SK-N-SH (cell line): ENCODE results near the gene SMARCA4. TPM values are rescaled to one million over a fixed set of nuclear protein-coding genes. Genes with fewer than 3 reads are reported as not detected.

Experiments used
- CTCF ChIA-PET: fragments of 300-600, 350-600 bp; formaldehyde crosslinking; extraction: SDS; loops from one replicate; lab custom pipeline; 2021; lab: Yijun Ruan, JAX
- POLR2A ChIA-PET: fragments of 350-600 bp; sonication (Branson Sonifier 250); formaldehyde crosslinking; extraction: SDS; loops from one replicate; lab custom pipeline; 2020; ENCODE audit warnings: antibody characterized with exemption, inconsistent platforms; lab: Yijun Ruan, JAX
- DNase-seq: peaks from one replicate; pipeline ENCODE4 v3.0.0; 2012
- H2AFZ ChIP-seq: fragments of 200-600 bp; sonication (generic); 2 replicates; pipeline ENCODE4 v1.8.1; 2016; ENCODE audit warnings: antibody characterized with exemption, mild to moderate bottlenecking, low read depth
- H3F3A ChIP-seq: fragments of 200-600 bp; sonication (generic); replicated peaks from 2 replicates; pipeline ENCODE3; 2016; ENCODE audit warnings: antibody characterized with exemption, mild to moderate bottlenecking; ENCODE audit not compliant: insufficient read depth
- H3K27ac ChIP-seq, 2 experiments: fragments of 200-500 bp in 1 of 2; fragments of 200-600 bp in 1 of 2; sonication (Bioruptor generic) in 1 of 2; sonication (generic), shearing (Covaris generic) in 1 of 2; 2 replicates each; pipeline versions ENCODE4 v1.5.1 to v1.6.1; 2014 to 2016; ENCODE audit warnings: low read depth in 2 of 2, inconsistent platforms in 1 of 2, low read length in 1 of 2, mild to moderate bottlenecking in 1 of 2, mixed read lengths in 1 of 2
- H3K27me3 ChIP-seq: fragments of 200-600 bp; sonication (generic), shearing (Covaris generic); 2 replicates; pipeline ENCODE4 v1.6.1; 2016; ENCODE audit warnings: mixed run types; ENCODE audit not compliant: insufficient read depth
- H3K36me3 ChIP-seq, 2 experiments: fragments of 200-500 bp in 1 of 2; fragments of 200-600 bp in 1 of 2; sonication (Bioruptor generic) in 1 of 2; sonication (generic) in 1 of 2; replicated peaks in 1 of 2; 2 replicates each; pipeline versions ENCODE3 to v1.5.1; 2014 to 2016; ENCODE audit warnings: low read length in 1 of 2, mild to moderate bottlenecking in 1 of 2; ENCODE audit not compliant: insufficient read depth in 2 of 2, control insufficient read depth in 1 of 2
- H3K4me1 ChIP-seq, 2 experiments: fragments of 200-500 bp in 1 of 2; fragments of 200-600 bp in 1 of 2; sonication (Bioruptor generic) in 1 of 2; sonication (generic), shearing (Covaris generic) in 1 of 2; 2 replicates each; pipeline versions ENCODE4 v1.5.1 to v1.6.1; 2014 to 2016; ENCODE audit warnings: low read depth in 1 of 2, low read length in 1 of 2, mixed run types in 1 of 2; ENCODE audit not compliant: insufficient read depth in 2 of 2, control insufficient read depth in 1 of 2
- H3K4me2 ChIP-seq: fragments of 200-600 bp; sonication (generic), shearing (Covaris generic); 2 replicates; pipeline ENCODE4 v1.6.1; 2017; ENCODE audit warnings: mixed run types
- H3K4me3 ChIP-seq, 2 experiments: fragments of 200-500 bp in 1 of 2; fragments of 200-600 bp in 1 of 2; sonication (Bioruptor generic) in 1 of 2; sonication (generic), shearing (Covaris generic) in 1 of 2; 2 replicates each; pipeline versions ENCODE4 v1.5.1 to v1.8.1; 2014 to 2016; ENCODE audit warnings: low read depth in 2 of 2, inconsistent platforms in 1 of 2, low read length in 1 of 2, mild to moderate bottlenecking in 1 of 2, mixed read lengths in 1 of 2, moderate library complexity in 1 of 2
- H3K79me2 ChIP-seq: fragments of 200-600 bp; sonication (generic); 2 replicates; pipeline ENCODE4 v1.8.1; 2017; ENCODE audit warnings: mild to moderate bottlenecking; ENCODE audit not compliant: insufficient read depth
- H3K9ac ChIP-seq: fragments of 200-600 bp; sonication (generic); 2 replicates; pipeline ENCODE4 v1.6.1; 2017; ENCODE audit warnings: mixed run types
- H3K9me2 ChIP-seq: fragments of 200-600 bp; sonication (generic); 2 replicates; pipeline ENCODE4 v1.6.1; 2017; ENCODE audit warnings: mixed run types
- H3K9me3 ChIP-seq: fragments of 200-600 bp; sonication (generic); 2 replicates; pipeline ENCODE4 v1.6.1; 2017; ENCODE audit warnings: mixed run types, mild to moderate bottlenecking, moderate library complexity
- H4K20me1 ChIP-seq: fragments of 200-600 bp; sonication (generic); 2 replicates; pipeline ENCODE4 v1.6.1; 2017; ENCODE audit warnings: mild to moderate bottlenecking, mixed run types; ENCODE audit not compliant: insufficient read depth
- CHD2 ChIP-seq: fragments of 150-350 bp; IDR thresholded peaks from 2 replicates; pipeline ENCODE4 v1.6.1; 2018; ENCODE audit warnings: low read length; ENCODE audit not compliant: partially characterized antibody
- CTCF ChIP-seq: fragments of 200-600 bp; sonication (generic); IDR thresholded peaks from 2 replicates; pipeline ENCODE4 v1.6.1; 2017; ENCODE audit warnings: antibody characterized with exemption, mild to moderate bottlenecking, moderate library complexity
- ELF1 ChIP-seq: IDR thresholded peaks from 2 replicates; pipeline ENCODE4 v1.4.0; 2012
- FOSL2 ChIP-seq: IDR thresholded peaks from 2 replicates; pipeline ENCODE4 v1.4.0; 2012; ENCODE audit warnings: low read depth, mild to moderate bottlenecking, moderate library complexity, borderline replicate concordance
- FOXJ3 ChIP-seq: sonication (generic); formaldehyde crosslinking; IDR thresholded peaks from 2 replicates; pipeline ENCODE4 v1.5.1; 2020; ENCODE audit warnings: mild to moderate bottlenecking, missing genetic modification reagents
- GATA2 ChIP-seq: sonication (generic); formaldehyde crosslinking; IDR thresholded peaks from 2 replicates; pipeline ENCODE4 v1.5.0; 2020; ENCODE audit warnings: mild to moderate bottlenecking, missing genetic modification reagents
- MEF2A ChIP-seq: IDR thresholded peaks from 2 replicates; pipeline ENCODE4 v1.4.0; 2012; ENCODE audit warnings: low read depth, borderline replicate concordance
- POLR2AphosphoS5 ChIP-seq: IDR thresholded peaks from 2 replicates; pipeline ENCODE4 v1.6.1; 2012; ENCODE audit warnings: low read depth, low read length
- RCOR1 ChIP-seq: fragments of 150-350 bp; IDR thresholded peaks from 2 replicates; pipeline ENCODE4 v1.6.1; 2017; ENCODE audit warnings: antibody characterized with exemption, low read length
- REST ChIP-seq: IDR thresholded peaks from 2 replicates; pipeline ENCODE4 v1.6.1; 2012; ENCODE audit warnings: mild to moderate bottlenecking, low read depth, low read length, moderate library complexity
- RFX5 ChIP-seq: IDR thresholded peaks from 2 replicates; pipeline ENCODE4 v1.6.1; 2012; ENCODE audit warnings: mild to moderate bottlenecking, improper control_type of control experiment, low read length
- RXRA ChIP-seq: IDR thresholded peaks from 2 replicates; pipeline ENCODE4 v1.4.0; 2012; ENCODE audit warnings: low read depth, mild to moderate bottlenecking, borderline replicate concordance
- SIN3A ChIP-seq: IDR thresholded peaks from 2 replicates; pipeline ENCODE4 v1.6.1; 2012; ENCODE audit warnings: low read depth, mild to moderate bottlenecking, low read length, moderate library complexity, borderline replicate concordance
- SMC3 ChIP-seq: IDR thresholded peaks from 2 replicates; pipeline ENCODE4 v1.6.1; 2012; ENCODE audit warnings: low read depth, low read length, improper control_type of control experiment
- TCF12 ChIP-seq: IDR thresholded peaks from 2 replicates; pipeline ENCODE4 v1.4.0; 2012
- WGBS: methylation state at CpG from one replicate; pipeline ENCODE4 v1.1.6; 2017; ENCODE audit warnings: low lambda C conversion rate; 5-methylcytosine and 5-hydroxymethylcytosine counted together
- polyA plus RNA-seq, 3 experiments: library from polyadenylated mRNA; depleted of rRNA; stranded (reverse); fragments of >200 nt; gene quantifications; 2 replicates each; pipeline ENCODE4 v1.2.3, GENCODE V29; 2012
- TF ChIP-seq, protein P1 (sequence below): fragments of 150-350 bp; IDR thresholded peaks from 2 replicates; pipeline ENCODE4 v1.6.1; 2016; ENCODE audit warnings: mild to moderate bottlenecking, low read depth, low read length
- TF ChIP-seq, protein P2 (sequence below): IDR thresholded peaks from 2 replicates; pipeline ENCODE4 v1.4.0; 2012; ENCODE audit warnings: low read depth, borderline replicate concordance
- TF ChIP-seq, protein P3 (sequence below): fragments of 150-350 bp; IDR thresholded peaks from 2 replicates; pipeline ENCODE4 v1.6.1; 2017; ENCODE audit warnings: antibody characterized with exemption, low read length, low read depth, borderline replicate concordance

Gene SMARCA4
- polyA plus RNA-seq, 1 of the 3 experiments (the other 2 are of a cell fraction): 90.7 TPM

GRCh38 chr19:10987571-10988297 is 26.9 kb downstream of the SMARCA4 start:
- Histone ChIP-seq H3K27me3 (no peaks in the 10 kb centered on the region), H3K4me2 (no peak overlapping the region), H2AFZ (no peak overlapping the region), H3F3A (no peaks in the 10 kb centered on the region), H3K79me2 (peaks cover 29% of the 10 kb centered on the region), H3K4me1 (no peaks in the 10 kb centered on the region), H4K20me1 (peaks cover 31% of the 10 kb centered on the region), H3K27ac (no peak overlapping the region), H3K4me3 (no peak overlapping the region), H3K9me2 (no peaks in the 10 kb centered on the region), H3K9ac (no peak overlapping the region), H3K9me3 (no peaks in the 10 kb centered on the region), H3K36me3 (peaks cover 32 to 48% of the 10 kb centered on the region in 2 experiments)
- ChIA-PET POLR2A (no interaction called here), CTCF (interaction anchor here (0.8 to 0.9 kb wide), 2 partner anchors 45 to 51 kb away, joined by 3 read pairs; no protein-coding TSS in a partner anchor)
- 95% methylated on average over 23 of the region's 32 CpGs for WGBS
- DNase-seq: no peak
- TF ChIP-seq, protein P1, sequence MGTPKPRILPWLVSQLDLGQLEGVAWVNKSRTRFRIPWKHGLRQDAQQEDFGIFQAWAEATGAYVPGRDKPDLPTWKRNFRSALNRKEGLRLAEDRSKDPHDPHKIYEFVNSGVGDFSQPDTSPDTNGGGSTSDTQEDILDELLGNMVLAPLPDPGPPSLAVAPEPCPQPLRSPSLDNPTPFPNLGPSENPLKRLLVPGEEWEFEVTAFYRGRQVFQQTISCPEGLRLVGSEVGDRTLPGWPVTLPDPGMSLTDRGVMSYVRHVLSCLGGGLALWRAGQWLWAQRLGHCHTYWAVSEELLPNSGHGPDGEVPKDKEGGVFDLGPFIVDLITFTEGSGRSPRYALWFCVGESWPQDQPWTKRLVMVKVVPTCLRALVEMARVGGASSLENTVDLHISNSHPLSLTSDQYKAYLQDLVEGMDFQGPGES: no peak
- TF ChIP-seq REST (no peak), RXRA (no peak), CTCF (no peak), RFX5 (no peak), GATA2 (CRISPR knock-in tag) (no peak), FOXJ3 (no peak), FOSL2 (no peak), CHD2 (no peak), RCOR1 (no peak), TCF12 (no peak), MEF2A (no peak), SMC3 (no peak), POLR2AphosphoS5 (no peak), ELF1 (no peak), SIN3A (no peak)
- TF ChIP-seq, protein P2, sequence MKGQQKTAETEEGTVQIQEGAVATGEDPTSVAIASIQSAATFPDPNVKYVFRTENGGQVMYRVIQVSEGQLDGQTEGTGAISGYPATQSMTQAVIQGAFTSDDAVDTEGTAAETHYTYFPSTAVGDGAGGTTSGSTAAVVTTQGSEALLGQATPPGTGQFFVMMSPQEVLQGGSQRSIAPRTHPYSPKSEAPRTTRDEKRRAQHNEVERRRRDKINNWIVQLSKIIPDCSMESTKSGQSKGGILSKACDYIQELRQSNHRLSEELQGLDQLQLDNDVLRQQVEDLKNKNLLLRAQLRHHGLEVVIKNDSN: no peak
- TF ChIP-seq, protein P3, sequence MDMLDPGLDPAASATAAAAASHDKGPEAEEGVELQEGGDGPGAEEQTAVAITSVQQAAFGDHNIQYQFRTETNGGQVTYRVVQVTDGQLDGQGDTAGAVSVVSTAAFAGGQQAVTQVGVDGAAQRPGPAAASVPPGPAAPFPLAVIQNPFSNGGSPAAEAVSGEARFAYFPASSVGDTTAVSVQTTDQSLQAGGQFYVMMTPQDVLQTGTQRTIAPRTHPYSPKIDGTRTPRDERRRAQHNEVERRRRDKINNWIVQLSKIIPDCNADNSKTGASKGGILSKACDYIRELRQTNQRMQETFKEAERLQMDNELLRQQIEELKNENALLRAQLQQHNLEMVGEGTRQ: no peak
